Activated CD4-positive, alpha-beta T cell treated with anti-CD3 and anti-CD28 coated beads, Interleukin-2, amount 50 U/mL, for 4 hours (primary cell): ENCODE data around the gene ZCCHC18.
"Not testable (repeated sequence)": the region's sequence is repeated elsewhere in the genome, so short reads cannot be mapped to it uniquely, and the experiment has no call there.

ENCODE experiments used
- DNase-seq, 2 experiments: peaks; one replicate each; pipeline ENCODE4 v3.0.0-alpha.2; 2020

ZCCHC18 gene

DNA sequence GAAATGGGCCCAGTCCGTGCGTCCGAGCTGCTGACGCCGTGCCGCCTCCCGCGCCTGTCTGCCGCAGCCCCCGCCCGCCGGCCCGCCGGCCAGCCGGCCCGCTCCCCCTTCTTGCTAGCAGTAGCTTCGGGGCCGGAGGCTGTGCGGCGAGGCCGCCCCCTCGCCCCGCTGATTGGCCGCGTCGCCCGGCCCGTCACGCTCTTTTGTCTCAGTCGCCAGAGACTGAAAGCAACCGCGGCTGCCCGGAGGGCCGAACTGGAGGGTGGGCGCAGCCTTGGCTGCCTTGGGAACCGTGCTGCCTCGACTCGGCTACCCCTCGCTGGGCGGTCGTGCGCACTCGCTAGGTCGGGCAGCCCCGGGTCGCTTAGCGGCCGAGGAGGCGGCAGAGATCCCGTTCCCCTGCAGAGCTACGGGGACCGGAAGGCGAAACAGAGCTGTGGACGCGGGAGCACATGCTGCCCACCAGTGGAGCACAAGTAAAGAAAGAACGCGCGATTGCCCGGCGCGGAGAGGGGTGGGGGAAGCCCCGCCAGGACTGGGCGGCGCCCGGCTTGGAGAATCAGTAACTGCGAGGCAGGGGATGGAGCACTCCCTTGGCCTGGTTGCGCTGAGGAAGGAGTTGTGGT lies at the start of gene ZCCHC18:
Gene ZCCHC18, plus strand, starts transcription at position 198 of the 626 bp plus-strand sequence. CDS start 1,589 bp downstream, outside the sequence.
- peak in 1 of 2 experiments; percentile 11 for DNase-seq

DNA sequence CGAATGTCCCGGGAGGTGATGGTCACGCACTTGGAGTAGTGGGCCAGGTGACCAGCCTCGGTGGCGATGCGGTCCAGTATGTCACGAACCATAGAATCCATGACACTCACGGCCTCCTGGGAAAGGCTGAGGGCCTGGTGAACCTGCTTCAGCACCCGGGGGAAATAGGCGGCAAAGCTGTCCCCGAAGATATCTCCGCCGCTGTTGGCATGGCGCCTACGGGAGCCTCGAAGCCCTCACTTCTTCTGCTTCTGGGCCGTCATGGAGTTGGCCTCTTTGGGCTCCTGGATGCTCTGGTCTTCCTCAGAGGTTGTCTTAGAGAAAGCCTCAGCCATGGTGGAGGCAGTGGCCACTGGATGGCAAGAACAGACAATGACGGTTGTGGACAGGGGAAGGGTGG lies 49.7 kb upstream of the ZCCHC18 start:
- not testable (repeated sequence) for DNase-seq

- not testable (repeated sequence) for DNase-seq
These were observed 36.4 kb upstream of the ZCCHC18 start, which contains the start of gene TMSB15C for GRCh38 chrX:104075778-104076445. Gene TMSB15C, minus strand, starts transcription at chrX:104076236.

DNA sequence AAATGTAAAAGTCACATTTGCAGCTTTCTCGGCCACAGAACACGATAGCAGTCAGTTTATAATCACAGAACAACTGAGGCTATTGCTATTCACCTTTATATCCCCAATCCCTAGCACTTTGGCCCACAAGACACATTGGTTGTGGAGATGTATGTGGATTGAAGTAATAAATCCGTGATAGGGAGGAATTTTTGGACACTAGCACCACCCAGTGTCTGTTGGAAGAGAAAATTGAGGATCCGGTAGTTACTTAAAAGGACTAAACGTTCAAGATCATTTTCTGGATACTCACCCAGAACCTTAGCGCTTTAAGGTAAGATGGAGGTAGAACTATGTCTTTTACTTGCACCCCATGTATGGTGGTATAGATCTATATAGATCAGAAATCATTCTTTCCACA lies 34.5 kb upstream of the ZCCHC18 start:
- not testable (repeated sequence) for DNase-seq

DNA sequence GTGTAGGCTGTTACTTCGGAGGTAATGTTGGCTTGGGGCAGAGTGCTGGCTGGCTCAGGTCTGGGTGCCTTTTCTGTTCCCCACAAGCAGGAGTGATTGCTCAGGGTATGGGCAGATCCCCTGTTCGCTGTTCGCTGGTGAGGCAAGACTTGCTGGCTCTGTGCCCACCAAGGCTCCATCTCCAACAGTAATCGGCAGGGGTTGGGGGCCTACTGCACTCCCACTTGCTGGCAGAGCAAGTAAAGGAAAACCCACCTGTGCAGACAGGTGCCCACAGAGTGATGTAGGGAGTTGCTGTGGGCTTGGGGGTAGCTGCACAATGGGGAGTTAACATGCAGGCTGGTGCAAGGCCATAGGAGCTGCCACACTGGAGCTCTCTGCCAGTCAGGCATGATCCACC lies 28.3 kb upstream of the ZCCHC18 start:
- DNase-seq = no peak

GRCh38 chrX:104084534-104085277 lies 27.6 kb upstream of the ZCCHC18 start:
- DNase-seq = no peak

GRCh38 chrX:104085477-104085876 lies 26.8 kb upstream of the ZCCHC18 start:
- DNase-seq = no peak

GRCh38 chrX:104085919-104086318 lies 26.4 kb upstream of the ZCCHC18 start:
- DNase-seq = no peak

GRCh38 chrX:104098151-104098808 lies 14.0 kb upstream of the ZCCHC18 start:
- peak; percentile 27 to 34 for DNase-seq

- no peak for DNase-seq
These were observed 13.4 kb upstream of the ZCCHC18 start for GRCh38 chrX:104098919-104099318.

DNA sequence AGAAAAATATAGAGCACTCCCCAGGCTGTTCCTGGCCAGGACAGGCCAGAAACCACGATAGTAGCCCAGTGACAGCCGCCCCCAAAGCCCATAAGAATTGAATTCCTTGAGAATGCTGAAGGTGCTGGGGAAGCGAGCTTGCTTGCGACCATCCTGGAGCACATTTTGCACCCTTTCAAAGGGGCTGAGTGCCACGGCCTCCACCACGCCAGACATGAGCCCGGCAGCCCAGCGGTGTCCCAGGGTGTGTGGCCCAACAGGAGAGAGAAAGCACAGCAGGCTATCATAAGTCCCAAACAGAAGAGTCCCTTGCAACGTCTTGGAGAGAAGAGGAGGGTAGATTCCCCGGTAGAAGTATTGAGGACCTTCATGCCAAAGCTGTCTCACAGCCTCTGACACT lies 7.6 kb upstream of the ZCCHC18 start:
- DNase-seq = no peak

- DNase-seq = no peak
These were observed 6.7 kb upstream of the ZCCHC18 start for GRCh38 chrX:104105330-104106262.

DNA sequence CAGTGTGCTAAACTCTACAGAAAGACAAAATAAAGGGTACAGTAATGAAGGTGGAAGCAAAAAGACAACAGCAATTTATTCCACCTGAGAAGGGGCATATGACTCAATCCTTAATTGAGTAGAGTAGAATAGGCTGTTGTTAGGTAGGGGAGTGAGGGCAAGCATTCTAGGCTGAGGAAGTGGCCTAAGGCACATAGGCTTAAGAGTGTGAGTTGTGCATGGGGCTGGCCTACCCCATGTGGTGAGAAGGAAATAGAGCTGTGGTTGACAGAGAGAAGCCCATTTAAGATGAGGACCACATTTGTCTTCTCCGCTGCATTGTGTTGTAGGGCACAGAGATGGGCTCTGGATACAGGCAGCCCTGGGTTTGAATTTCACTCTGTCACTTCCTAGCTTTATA lies 3.4 kb upstream of the ZCCHC18 start:
- no peak for DNase-seq

GRCh38 chrX:104110491-104111240 lies 1.7 kb upstream of the ZCCHC18 start:
- not testable (repeated sequence) for DNase-seq

DNA sequence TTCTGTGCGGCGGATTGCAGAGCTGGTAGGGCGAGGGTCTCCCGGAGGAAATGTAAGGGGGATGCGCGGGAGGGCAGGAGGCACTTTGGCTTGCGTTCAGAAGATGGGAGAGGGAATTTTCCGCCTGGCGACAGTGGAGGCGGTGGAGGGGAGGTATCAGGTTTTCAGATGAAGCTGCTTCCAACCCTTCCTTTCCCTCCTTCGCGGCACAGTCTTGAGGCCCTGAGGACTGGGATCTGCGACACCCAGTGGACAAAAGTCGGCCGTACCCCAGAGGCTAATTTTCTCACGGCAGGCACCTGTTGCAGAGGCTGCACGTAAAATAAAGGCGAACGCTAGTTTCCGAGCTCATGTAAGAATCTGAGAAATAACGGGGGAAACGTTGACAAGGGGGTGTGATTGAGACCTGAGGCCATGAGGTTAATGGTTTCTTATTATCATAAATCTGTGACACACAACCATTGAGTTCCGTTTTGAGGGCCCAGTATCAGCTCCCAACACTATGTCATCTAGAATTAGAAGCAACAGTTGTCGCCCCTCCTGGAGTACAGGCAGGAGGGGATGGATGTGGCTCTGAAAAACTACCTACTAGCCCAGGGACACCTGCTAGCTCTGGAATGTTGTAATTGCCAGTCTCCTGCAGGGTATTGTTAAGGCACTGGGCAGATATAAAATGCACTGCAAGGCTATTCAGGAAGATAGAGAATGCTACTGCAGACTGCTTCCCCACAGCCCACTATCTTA lies 1.1 kb downstream of the ZCCHC18 start:
- DNase-seq = peak; percentile 36 to 47

DNA sequence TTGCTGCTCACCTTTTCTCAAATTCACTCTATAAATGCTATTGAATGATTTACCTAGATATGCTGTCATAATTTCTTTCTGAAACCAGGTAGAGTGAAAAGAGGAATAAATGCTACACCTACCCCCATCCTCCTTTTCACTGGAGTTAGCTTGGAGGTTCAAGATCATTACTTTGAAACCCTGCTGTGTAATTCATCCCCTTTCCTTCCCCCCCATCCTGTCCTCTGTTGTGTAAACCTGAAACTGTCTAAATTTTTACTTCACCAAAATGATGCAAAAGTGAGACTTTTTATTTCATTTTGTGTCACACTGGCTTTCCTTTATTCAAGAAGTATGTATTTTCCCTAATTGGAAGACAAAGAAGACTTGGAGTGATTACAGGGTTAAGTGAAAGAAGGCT lies 5.4 kb downstream of the ZCCHC18 start:
- no peak for DNase-seq

- DNase-seq = no peak
These were observed 6.4 kb downstream of the ZCCHC18 start for GRCh38 chrX:104118765-104119164.

- DNase-seq = no peak
These were observed 10.5 kb downstream of the ZCCHC18 start for GRCh38 chrX:104122829-104123228.

GRCh38 chrX:104126856-104127255 lies 14.5 kb downstream of the ZCCHC18 start:
- DNase-seq = no peak

- DNase-seq = no peak
These were observed 18.5 kb downstream of the ZCCHC18 start for GRCh38 chrX:104130808-104131207.
